PC-3 (cell line): ENCODE results near the gene FRMD6. TPM values are rescaled to one million over a fixed set of nuclear protein-coding genes. Genes with fewer than 3 reads are reported as not detected.

Experiments
- ATAC-seq: fragments of 200-7000 bp; cut with Tn5 transposase; 2 replicates; pipeline ENCODE4 v1.9.1; 2020; ENCODE audit warnings: mild to moderate bottlenecking, moderate library complexity
- BruUV-seq: library from RNA; stranded (reverse); fragments of 400-500 nt; replicated peaks from 2 replicates; lab custom pipeline; 2021; lab: Mats Ljungman, UMichigan
- CTCF ChIA-PET: fragments of 300-600 bp; sonication (Branson Sonifier 250); formaldehyde crosslinking; loops from one replicate; lab custom pipeline; 2022; ENCODE audit warnings: antibody characterized with exemption; lab: Charles Lee
- POLR2A ChIA-PET: fragments of 300-600 bp; sonication (Branson Sonifier 250); formaldehyde crosslinking; loops from one replicate; lab custom pipeline; 2022; ENCODE audit warnings: antibody characterized with exemption; ENCODE audit not compliant: unreplicated experiment; lab: Charles Lee
- DNase-seq: peaks from one replicate; pipeline ENCODE4 v3.0.0-alpha.2; 2015
- H2AFZ ChIP-seq: fragments of 300-600 bp; sonication (generic); 2 replicates; pipeline ENCODE4 v1.6.0; 2016; ENCODE audit warnings: antibody characterized with exemption, low read length
- H3F3A ChIP-seq: fragments of 300-600 bp; sonication (generic); one replicate; pipeline ENCODE4 v1.6.0; 2017; ENCODE audit warnings: antibody characterized with exemption, low read length, control low read depth, mild to moderate bottlenecking; ENCODE audit not compliant: unreplicated experiment
- H3K27ac ChIP-seq: fragments of 300-600 bp; sonication (generic); 2 replicates; pipeline ENCODE4 v1.5.1; 2016; ENCODE audit warnings: mild to moderate bottlenecking, low read length
- H3K27me3 ChIP-seq: fragments of 300-600 bp; sonication (generic); 2 replicates; pipeline ENCODE4 v1.6.1; 2016; ENCODE audit warnings: low read length, mixed read lengths
- H3K36me3 ChIP-seq: fragments of 300-600 bp; sonication (generic); 2 replicates; pipeline ENCODE4 v1.6.1; 2016; ENCODE audit warnings: low read depth, mixed run types, low read length, mixed read lengths
- H3K4me1 ChIP-seq: fragments of 300-600 bp; sonication (generic); 2 replicates; pipeline ENCODE4 v1.5.1; 2016; ENCODE audit warnings: low read length; ENCODE audit not compliant: insufficient read depth
- H3K4me2 ChIP-seq: fragments of 300-600 bp; sonication (generic); 2 replicates; pipeline ENCODE4 v1.6.0; 2016; ENCODE audit warnings: low read length
- H3K4me3 ChIP-seq: fragments of 300-600 bp; sonication (generic); 2 replicates; pipeline ENCODE4 v1.5.1; 2016; ENCODE audit warnings: mild to moderate bottlenecking, low read length, mixed read lengths
- H3K79me2 ChIP-seq: fragments of 300-600 bp; sonication (generic); 2 replicates; pipeline ENCODE4 v1.6.1; 2017; ENCODE audit warnings: low read length, mixed read lengths
- H3K9ac ChIP-seq: fragments of 300-600 bp; sonication (generic); 2 replicates; pipeline ENCODE4 v1.6.0; 2016; ENCODE audit warnings: mild to moderate bottlenecking, low read length
- H3K9me2 ChIP-seq: fragments of 300-600 bp; sonication (generic); replicated peaks from 2 replicates; pipeline ENCODE4 v1.6.1; 2016; ENCODE audit warnings: mixed run types, low read length, mixed read lengths
- H3K9me3 ChIP-seq: fragments of 300-600 bp; sonication (generic); 2 replicates; pipeline ENCODE4 v1.6.1; 2016; ENCODE audit warnings: low read length, mixed read lengths
- H4K20me1 ChIP-seq: fragments of 300-600 bp; sonication (generic); 2 replicates; pipeline ENCODE4 v1.6.1; 2016; ENCODE audit warnings: low read length, mixed read lengths
- CTCF ChIP-seq: fragments of 300-600 bp; sonication (generic); conservative IDR thresholded peaks from 2 replicates; pipeline ENCODE4 v1.5.1; 2017; ENCODE audit warnings: antibody characterized with exemption, low read depth, mild to moderate bottlenecking, low read length
- EZH2 ChIP-seq: fragments of 300-600 bp; sonication (generic); IDR thresholded peaks from one replicate; pipeline ENCODE4 v1.6.1; 2017; ENCODE audit warnings: antibody characterized with exemption, mild to moderate bottlenecking, low read length; ENCODE audit not compliant: unreplicated experiment
- EZH2phosphoT487 ChIP-seq: fragments of 300-600 bp; sonication (generic); IDR thresholded peaks from 2 replicates; pipeline ENCODE4 v1.6.1; 2018; ENCODE audit warnings: mild to moderate bottlenecking, antibody characterized with exemption, low read length, borderline replicate concordance
- intact Hi-C: fragments of 100-400 bp; cut with micrococcal nuclease; formaldehyde crosslinking; loops from 2 replicates; pipeline ENCODE4 v1.9.0; 2023
- total RNA-seq: library from RNA; depleted of rRNA; stranded (reverse); fragments of >200 nt; gene quantifications from 2 replicates; pipeline ENCODE4 v1.2.3, GENCODE V29; 2014

Gene FRMD6
- total RNA-seq, 1 experiment from 2014 or later: 103 TPM

GRCh38 chr14:51619561-51619960 lies 32.1 kb upstream of the FRMD6 start:
- CTCF ChIA-PET: no interaction called here

GRCh38 chr14:51620056-51620455 lies 31.7 kb upstream of the FRMD6 start:
- intact Hi-C loops: no loop called here
- CTCF ChIA-PET: no interaction called here
- no peak overlapping the region for H3K4me3 ChIP-seq
- H2AFZ ChIP-seq: no peak overlapping the region
- H3K79me2 ChIP-seq: peaks cover 4% of the 10 kb centered on the region; the same call in 1 of the 2 replicates
- no peaks in the 10 kb centered on the region for H3K9me3 ChIP-seq
- H3K9ac ChIP-seq: no peak overlapping the region
- POLR2A ChIA-PET: no interaction called here
- no peaks in the 10 kb centered on the region for H3K36me3 ChIP-seq
- H3K27me3 ChIP-seq: no peaks in the 10 kb centered on the region
- DNase-seq: no peak
- no peaks in the 10 kb centered on the region for H4K20me1 ChIP-seq
- H3K4me2 ChIP-seq: no peak overlapping the region
- no peak overlapping the region for H3K27ac ChIP-seq
- BruUV-seq: no TSS peak
- no peaks in the 10 kb centered on the region for H3K9me2 ChIP-seq
- TF ChIP-seq CTCF: no peak
- ATAC-seq: no peak
- peaks cover 23% of the 10 kb centered on the region for H3K4me1 ChIP-seq
- H3F3A ChIP-seq: no peaks in the 10 kb centered on the region

More at GRCh38 chr14:51619561-51619960, 32.1 kb upstream of the FRMD6 start:
- Histone ChIP-seq H3K4me2 (no peak overlapping the region), H3K79me2 (peaks cover 4% of the 10 kb centered on the region; the same call in 1 of the 2 replicates), H3K27me3 (no peaks in the 10 kb centered on the region), H2AFZ (no peak overlapping the region), H3K4me3 (no peak overlapping the region), H4K20me1 (no peaks in the 10 kb centered on the region), H3K9ac (no peak overlapping the region), H3K27ac (no peak overlapping the region), H3K4me1 (peaks cover 25% of the 10 kb centered on the region), H3K36me3 (no peaks in the 10 kb centered on the region), H3K9me3 (no peaks in the 10 kb centered on the region), H3K9me2 (no peaks in the 10 kb centered on the region), H3F3A (no peaks in the 10 kb centered on the region)
- POLR2A ChIA-PET: no interaction called here
- intact Hi-C loops: no loop called here
- TF ChIP-seq EZH2: no peak
- no peak for TF ChIP-seq EZH2phosphoT487
- TF ChIP-seq CTCF: no peak
- DNase-seq (no peak), ATAC-seq (no peak)
- BruUV-seq: no TSS peak

- POLR2A ChIA-PET: no interaction called here
Observed at GRCh38 chr14:51621654-51622053, 30.1 kb upstream of the FRMD6 start.

More at GRCh38 chr14:51621654-51622053, 30.1 kb upstream of the FRMD6 start:
- no peak for TF ChIP-seq EZH2phosphoT487
- no peak for TF ChIP-seq CTCF
- no peak for TF ChIP-seq EZH2
- H3K9me3 ChIP-seq: no peaks in the 10 kb centered on the region
- BruUV-seq: no TSS peak
- no peaks in the 10 kb centered on the region for H3K27me3 ChIP-seq
- no peak overlapping the region for H2AFZ ChIP-seq
- no peaks in the 10 kb centered on the region for H3K36me3 ChIP-seq
- H3K27ac ChIP-seq: no peak overlapping the region
- intact Hi-C loops: no loop called here
- H3K4me2 ChIP-seq: no peak overlapping the region
- no peak for ATAC-seq
- no peaks in the 10 kb centered on the region for H4K20me1 ChIP-seq
- H3K4me3 ChIP-seq: no peak overlapping the region
- no peak overlapping the region for H3K9ac ChIP-seq
- no peaks in the 10 kb centered on the region for H3F3A ChIP-seq
- no peak for DNase-seq
- CTCF ChIA-PET: no interaction called here
- no peaks in the 10 kb centered on the region for H3K9me2 ChIP-seq
- H3K79me2 ChIP-seq: peaks cover 4% of the 10 kb centered on the region; the same call in 1 of the 2 replicates
- peaks cover 15% of the 10 kb centered on the region for H3K4me1 ChIP-seq
